Measurements from ENCODE around the gene ERN1.

ERN1 gene

DNA sequence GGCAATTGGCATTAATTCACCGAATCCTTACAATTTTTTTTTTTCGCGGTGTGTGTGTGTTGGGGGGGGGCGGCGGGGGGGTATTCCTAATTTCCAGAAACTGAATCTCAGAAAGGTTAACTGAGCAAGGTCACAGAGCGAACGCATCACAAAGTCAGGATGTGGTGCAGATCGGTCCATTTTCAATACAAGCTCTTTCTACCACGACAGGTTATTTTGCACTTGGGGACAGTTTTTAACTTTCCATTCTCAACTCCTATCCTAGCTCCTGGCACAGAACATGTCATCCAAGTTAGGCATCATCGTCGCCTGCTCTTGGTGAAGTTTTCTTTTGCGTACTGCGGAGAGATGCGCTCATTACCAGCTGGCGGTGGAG lies 15.4 kb upstream of the ERN1 start:
- Histone ChIP-seq H2AFZ (ENCODE audit: insufficient read depth, low read length, poor library complexity) (peak overlapping the region; percentile 47), H3K36me3 (ENCODE audit: control insufficient read depth in 1 of 2, insufficient read depth in 2 of 2, low read length in 2 of 2) (peaks cover 8 to 13% of the 10 kb centered on the region in 2 experiments), H3K4me1 (ENCODE audit: control insufficient read depth in 1 of 2, insufficient read depth in 2 of 2, low read length in 2 of 2) (peaks cover 2 to 3% of the 10 kb centered on the region in 2 experiments), H3K9ac (ENCODE audit: low read length) (peak overlapping the region; percentile 46), H2BK5ac (ENCODE audit: low read depth, low read length, poor library complexity) (no peak overlapping the region), H4K8ac (ENCODE audit: low read depth, low read length) (peak overlapping the region; percentile 67), H3K4ac (ENCODE audit: low read depth, low read length) (no peak overlapping the region), H3K9me3 (ENCODE audit: insufficient read depth, low read depth, low read length) (no peaks in the 10 kb centered on the region), H3K27me3 (ENCODE audit: insufficient read depth, low read length) (no peaks in the 10 kb centered on the region), H3K23ac (ENCODE audit: low read length) (no peak overlapping the region), H2BK120ac (ENCODE audit: insufficient read depth, low read length, poor library complexity) (no peak overlapping the region), H4K12ac (ENCODE audit: low read depth, low read length) (no peak overlapping the region), H3K4me3 (ENCODE audit: low read depth, low read length) (peak overlapping the region; percentile 54), H3K4me2 (ENCODE audit: low read length) (peak overlapping the region; percentile 78), H3K79me2 (ENCODE audit: control insufficient read depth, insufficient read depth, low read length, poor library complexity) (peaks cover 8% of the 10 kb centered on the region), H3K18ac (ENCODE audit: low read length) (no peak overlapping the region), H2AK5ac (ENCODE audit: low read length) (no peak overlapping the region), H3K27ac (ENCODE audit: low read depth, low read length) (peak overlapping the region; percentile 20), H2BK12ac (ENCODE audit: low read length) (no peak overlapping the region), H4K91ac (ENCODE audit: low read depth, low read length) (no peak overlapping the region), H3K14ac (ENCODE audit: low read length) (no peak overlapping the region), H3K79me1 (ENCODE audit: low read length) (peaks cover 8% of the 10 kb centered on the region)
- no CpG with 5 or more reads among the region's 15 CpGs for WGBS (ENCODE audit: extremely low coverage, insufficient coverage, insufficient read length)
- DNase-seq = no peak

DNA sequence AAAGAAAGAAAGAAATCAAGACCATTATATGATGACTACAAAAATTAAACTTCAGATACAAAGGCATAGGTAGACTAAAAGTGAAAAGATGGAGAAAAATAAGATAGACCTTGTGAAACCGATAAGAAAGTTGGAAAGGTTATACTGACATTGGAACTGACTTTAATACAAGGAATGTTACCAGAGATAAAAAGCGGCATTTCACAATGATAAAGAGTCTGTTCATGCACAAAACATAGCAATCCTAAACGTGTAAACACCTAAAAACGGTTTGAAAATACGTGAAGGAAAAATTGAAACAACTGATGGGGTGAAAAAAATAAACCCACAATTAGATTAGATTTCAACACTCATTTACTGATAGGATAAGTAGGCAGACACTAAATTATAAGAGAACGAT lies 9.6 kb upstream of the ERN1 start:
- no peak overlapping the region for H3K9ac ChIP-seq (ENCODE audit: low read length)
- H3K4me3 ChIP-seq (ENCODE audit: low read depth, low read length) = no peak overlapping the region
- no peak overlapping the region for H4K91ac ChIP-seq (ENCODE audit: low read depth, low read length)
- no peaks in the 10 kb centered on the region for H3K79me2 ChIP-seq (ENCODE audit: control insufficient read depth, insufficient read depth, low read length, poor library complexity)
- WGBS (ENCODE audit: extremely low coverage, insufficient coverage, insufficient read length) = no CpG with 5 or more reads among the region's 6 CpGs
- no peaks in the 10 kb centered on the region for H3K36me3 ChIP-seq (ENCODE audit: control insufficient read depth in 1 of 2, insufficient read depth in 2 of 2, low read length in 2 of 2)
- H2BK120ac ChIP-seq (ENCODE audit: insufficient read depth, low read length, poor library complexity) = no peak overlapping the region
- DNase-seq = no peak
- H4K8ac ChIP-seq (ENCODE audit: low read depth, low read length) = no peak overlapping the region
- no peak overlapping the region for H2AK5ac ChIP-seq (ENCODE audit: low read length)
- H3K27ac ChIP-seq (ENCODE audit: low read depth, low read length) = no peak overlapping the region
- H3K18ac ChIP-seq (ENCODE audit: low read length) = no peak overlapping the region
- H3K9me3 ChIP-seq (ENCODE audit: insufficient read depth, low read depth, low read length) = no peaks in the 10 kb centered on the region
- H3K79me1 ChIP-seq (ENCODE audit: low read length) = no peaks in the 10 kb centered on the region
- H2AFZ ChIP-seq (ENCODE audit: insufficient read depth, low read length, poor library complexity) = no peak overlapping the region
- no peaks in the 10 kb centered on the region for H3K4me1 ChIP-seq (ENCODE audit: control insufficient read depth in 1 of 2, insufficient read depth in 2 of 2, low read length in 2 of 2)
- H4K12ac ChIP-seq (ENCODE audit: low read depth, low read length) = no peak overlapping the region
- H3K14ac ChIP-seq (ENCODE audit: low read length) = no peak overlapping the region
- H2BK12ac ChIP-seq (ENCODE audit: low read length) = no peak overlapping the region
- no peak overlapping the region for H2BK5ac ChIP-seq (ENCODE audit: low read depth, low read length, poor library complexity)
- H3K4me2 ChIP-seq (ENCODE audit: low read length) = no peak overlapping the region
- H3K27me3 ChIP-seq (ENCODE audit: insufficient read depth, low read length) = no peaks in the 10 kb centered on the region
- no peak overlapping the region for H3K23ac ChIP-seq (ENCODE audit: low read length)
- no peak overlapping the region for H3K4ac ChIP-seq (ENCODE audit: low read depth, low read length)

DNA sequence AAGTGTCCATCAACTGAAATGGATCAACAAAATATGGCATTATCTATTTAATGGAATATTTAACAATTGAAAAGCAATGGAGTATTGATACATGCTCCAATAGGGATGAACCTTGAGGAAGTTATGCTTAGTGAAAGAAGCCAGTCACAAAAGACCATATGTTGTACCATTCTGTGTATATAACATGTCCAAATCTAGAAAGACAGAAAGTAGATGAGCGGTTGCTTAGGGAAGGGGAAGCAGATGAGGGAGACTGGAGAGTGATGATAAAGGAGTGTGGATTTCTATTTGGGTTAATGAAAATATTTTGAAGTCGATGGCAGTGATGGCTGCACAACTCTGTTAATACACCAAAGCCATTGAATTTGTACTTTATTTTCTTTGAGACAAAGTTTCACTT lies 8.5 kb upstream of the ERN1 start:
- Histone ChIP-seq H3K79me2 (ENCODE audit: control insufficient read depth, insufficient read depth, low read length, poor library complexity) (no peaks in the 10 kb centered on the region), H3K14ac (ENCODE audit: low read length) (no peak overlapping the region), H2BK120ac (ENCODE audit: insufficient read depth, low read length, poor library complexity) (no peak overlapping the region), H3K4me2 (ENCODE audit: low read length) (no peak overlapping the region), H3K4me1 (ENCODE audit: control insufficient read depth in 1 of 2, insufficient read depth in 2 of 2, low read length in 2 of 2) (no peaks in the 10 kb centered on the region), H2BK5ac (ENCODE audit: low read depth, low read length, poor library complexity) (no peak overlapping the region), H3K36me3 (ENCODE audit: control insufficient read depth in 1 of 2, insufficient read depth in 2 of 2, low read length in 2 of 2) (no peaks in the 10 kb centered on the region), H3K27me3 (ENCODE audit: insufficient read depth, low read length) (no peaks in the 10 kb centered on the region), H3K18ac (ENCODE audit: low read length) (no peak overlapping the region), H3K4ac (ENCODE audit: low read depth, low read length) (no peak overlapping the region), H2BK12ac (ENCODE audit: low read length) (no peak overlapping the region), H3K4me3 (ENCODE audit: low read depth, low read length) (no peak overlapping the region), H3K23ac (ENCODE audit: low read length) (no peak overlapping the region), H3K9me3 (ENCODE audit: insufficient read depth, low read depth, low read length) (no peaks in the 10 kb centered on the region), H3K79me1 (ENCODE audit: low read length) (no peaks in the 10 kb centered on the region), H4K91ac (ENCODE audit: low read depth, low read length) (no peak overlapping the region), H2AK5ac (ENCODE audit: low read length) (no peak overlapping the region), H3K27ac (ENCODE audit: low read depth, low read length) (no peak overlapping the region), H4K12ac (ENCODE audit: low read depth, low read length) (no peak overlapping the region), H3K9ac (ENCODE audit: low read length) (no peak overlapping the region), H4K8ac (ENCODE audit: low read depth, low read length) (no peak overlapping the region), H2AFZ (ENCODE audit: insufficient read depth, low read length, poor library complexity) (no peak overlapping the region)
- no peak for DNase-seq
- 100% methylated on average over 1 of the region's 2 CpGs for WGBS (ENCODE audit: extremely low coverage, insufficient coverage, insufficient read length)

DNA sequence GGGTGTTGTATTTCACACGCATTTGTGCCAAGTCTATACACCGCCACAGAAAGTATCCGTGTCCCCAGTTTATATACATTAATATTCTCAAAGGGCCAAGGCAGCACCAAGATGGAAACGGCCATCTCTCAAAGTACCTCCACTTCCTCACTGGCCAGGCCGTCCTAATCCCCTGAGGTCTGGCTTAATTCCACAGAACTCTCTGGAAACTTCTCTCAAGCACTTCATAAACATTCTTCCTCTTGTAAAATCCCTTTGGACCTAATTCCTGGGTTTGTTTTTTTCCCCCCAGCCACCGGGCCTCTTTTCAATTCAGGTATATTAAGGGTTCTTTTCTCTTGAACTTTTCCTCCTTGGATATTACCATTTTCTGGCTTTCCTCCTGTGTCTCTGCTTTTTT lies 5.1 kb upstream of the ERN1 start:
- H3K27me3 ChIP-seq (ENCODE audit: insufficient read depth, low read length) = no peaks in the 10 kb centered on the region
- no peak overlapping the region for H3K23ac ChIP-seq (ENCODE audit: low read length)
- peaks cover 2% of the 10 kb centered on the region for H3K79me2 ChIP-seq (ENCODE audit: control insufficient read depth, insufficient read depth, low read length, poor library complexity)
- WGBS (ENCODE audit: extremely low coverage, insufficient coverage, insufficient read length) = no CpG with 5 or more reads among the region's 6 CpGs
- H2AFZ ChIP-seq (ENCODE audit: insufficient read depth, low read length, poor library complexity) = no peak overlapping the region
- no peak for DNase-seq
- H3K4ac ChIP-seq (ENCODE audit: low read depth, low read length) = no peak overlapping the region
- H2BK5ac ChIP-seq (ENCODE audit: low read depth, low read length, poor library complexity) = no peak overlapping the region
- no peak overlapping the region for H4K12ac ChIP-seq (ENCODE audit: low read depth, low read length)
- no peak overlapping the region for H2BK120ac ChIP-seq (ENCODE audit: insufficient read depth, low read length, poor library complexity)
- no peak overlapping the region for H3K14ac ChIP-seq (ENCODE audit: low read length)
- H2AK5ac ChIP-seq (ENCODE audit: low read length) = no peak overlapping the region
- no peak overlapping the region for H4K91ac ChIP-seq (ENCODE audit: low read depth, low read length)
- H3K36me3 ChIP-seq (ENCODE audit: control insufficient read depth in 1 of 2, insufficient read depth in 2 of 2, low read length in 2 of 2) = no peaks in the 10 kb centered on the region
- H3K4me1 ChIP-seq (ENCODE audit: control insufficient read depth in 1 of 2, insufficient read depth in 2 of 2, low read length in 2 of 2) = peaks cover 6% of the 10 kb centered on the region in 2 experiments
- H3K18ac ChIP-seq (ENCODE audit: low read length) = no peak overlapping the region
- H3K9ac ChIP-seq (ENCODE audit: low read length) = no peak overlapping the region
- H3K4me2 ChIP-seq (ENCODE audit: low read length) = no peak overlapping the region
- H3K4me3 ChIP-seq (ENCODE audit: low read depth, low read length) = no peak overlapping the region
- no peak overlapping the region for H2BK12ac ChIP-seq (ENCODE audit: low read length)
- no peaks in the 10 kb centered on the region for H3K9me3 ChIP-seq (ENCODE audit: insufficient read depth, low read depth, low read length)
- no peak overlapping the region for H3K27ac ChIP-seq (ENCODE audit: low read depth, low read length)
- H4K8ac ChIP-seq (ENCODE audit: low read depth, low read length) = no peak overlapping the region
- H3K79me1 ChIP-seq (ENCODE audit: low read length) = peaks cover 5% of the 10 kb centered on the region
